ENCODE data around the gene SLC17A2.

DNA sequence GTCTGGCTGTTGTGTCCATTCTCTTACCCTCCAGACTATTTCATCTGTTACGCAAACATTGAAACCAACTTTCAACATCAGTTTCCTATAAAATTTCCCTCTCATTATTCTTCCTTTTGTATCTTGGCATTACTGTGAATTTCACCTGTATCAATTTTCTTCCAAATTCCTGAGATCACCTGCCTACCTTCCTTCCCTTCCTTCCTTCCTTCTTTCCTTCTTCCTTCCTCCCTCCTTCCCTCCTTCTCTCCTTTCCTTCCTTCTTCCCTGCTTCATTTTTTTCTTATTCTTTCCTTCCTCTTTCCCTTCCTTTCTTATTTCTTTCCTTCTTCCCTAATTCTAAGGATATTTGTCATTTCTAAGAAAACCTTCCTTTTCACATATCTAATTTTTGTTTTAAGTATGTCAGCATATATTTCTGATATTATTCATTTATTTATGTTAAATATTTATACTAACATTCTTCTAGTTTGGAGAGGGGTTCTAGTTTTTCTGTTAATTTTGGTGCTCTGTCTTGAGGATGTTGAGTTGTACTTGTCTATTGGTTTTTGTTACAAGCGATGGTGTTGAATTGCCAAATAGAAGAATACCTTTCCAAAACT is 51.7 kb downstream of the SLC17A2 start:
- TF ChIP-seq, protein P1, sequence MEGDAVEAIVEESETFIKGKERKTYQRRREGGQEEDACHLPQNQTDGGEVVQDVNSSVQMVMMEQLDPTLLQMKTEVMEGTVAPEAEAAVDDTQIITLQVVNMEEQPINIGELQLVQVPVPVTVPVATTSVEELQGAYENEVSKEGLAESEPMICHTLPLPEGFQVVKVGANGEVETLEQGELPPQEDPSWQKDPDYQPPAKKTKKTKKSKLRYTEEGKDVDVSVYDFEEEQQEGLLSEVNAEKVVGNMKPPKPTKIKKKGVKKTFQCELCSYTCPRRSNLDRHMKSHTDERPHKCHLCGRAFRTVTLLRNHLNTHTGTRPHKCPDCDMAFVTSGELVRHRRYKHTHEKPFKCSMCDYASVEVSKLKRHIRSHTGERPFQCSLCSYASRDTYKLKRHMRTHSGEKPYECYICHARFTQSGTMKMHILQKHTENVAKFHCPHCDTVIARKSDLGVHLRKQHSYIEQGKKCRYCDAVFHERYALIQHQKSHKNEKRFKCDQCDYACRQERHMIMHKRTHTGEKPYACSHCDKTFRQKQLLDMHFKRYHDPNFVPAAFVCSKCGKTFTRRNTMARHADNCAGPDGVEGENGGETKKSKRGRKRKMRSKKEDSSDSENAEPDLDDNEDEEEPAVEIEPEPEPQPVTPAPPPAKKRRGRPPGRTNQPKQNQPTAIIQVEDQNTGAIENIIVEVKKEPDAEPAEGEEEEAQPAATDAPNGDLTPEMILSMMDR (IDR thresholded peaks at IDR 0.05; ENCODE audit: low read length): no peak
- TF ChIP-seq EZH2 (optimal IDR thresholded peaks at IDR 0.05; ENCODE audit: low read depth, low read length): no peak
